SK-N-SH treated with all-trans-retinoic acid at 6 μM for 48 hours (cell line): ENCODE data around the gene CAMK4.

Source experiments
- ARNTL ChIP-seq: fragments of 450-650 bp; formaldehyde crosslinking; IDR thresholded peaks from 2 replicates; pipeline ENCODE4 v1.5.0; 2020; ENCODE audit warnings: low read depth, mild to moderate bottlenecking, moderate library complexity, borderline replicate concordance
- CSRNP3 ChIP-seq: fragments of 250-450 bp; sonication (Bioruptor Pico); IDR thresholded peaks from 2 replicates; pipeline ENCODE4 v1.5.1; 2021; ENCODE audit warnings: mild to moderate bottlenecking, moderate library complexity
- ESRRG ChIP-seq: fragments of 250-450 bp; sonication (Bioruptor Pico); IDR thresholded peaks from 2 replicates; pipeline ENCODE4 v1.6.1; 2021; ENCODE audit warnings: mild to moderate bottlenecking
- GLIS3 ChIP-seq: fragments of 250-450 bp; sonication (Bioruptor Pico); IDR thresholded peaks from 2 replicates; pipeline ENCODE4 v1.5.0; 2020; ENCODE audit warnings: mild to moderate bottlenecking, moderate library complexity
- ISL1 ChIP-seq: fragments of 250-450 bp; sonication (Bioruptor Pico); IDR thresholded peaks from 2 replicates; pipeline ENCODE4 v2.1.2; 2022; ENCODE audit warnings: mild to moderate bottlenecking, moderate library complexity
- PATZ1 ChIP-seq: fragments of 250-450 bp; sonication (Bioruptor Pico); IDR thresholded peaks from 2 replicates; pipeline ENCODE4 v1.8.0; 2020; ENCODE audit warnings: mild to moderate bottlenecking, moderate library complexity, borderline replicate concordance
- POU6F1 ChIP-seq: fragments of 250-450 bp; sonication (Bioruptor Pico); IDR thresholded peaks from 2 replicates; pipeline ENCODE4 v1.8.0; 2021; ENCODE audit warnings: low read depth, mild to moderate bottlenecking, moderate library complexity, borderline replicate concordance
- RARB ChIP-seq: fragments of 250-450 bp; sonication (Bioruptor Pico); IDR thresholded peaks from 2 replicates; pipeline ENCODE4 v1.8.0; 2021; ENCODE audit warnings: mild to moderate bottlenecking, moderate library complexity
- TOX ChIP-seq: fragments of 250-450 bp; sonication (Bioruptor Pico); IDR thresholded peaks from 2 replicates; pipeline ENCODE4 v1.8.0; 2021; ENCODE audit warnings: mild to moderate bottlenecking, moderate library complexity, borderline replicate concordance
- ZFP3 ChIP-seq: fragments of 250-450 bp; sonication (Bioruptor Pico); IDR thresholded peaks from 2 replicates; pipeline ENCODE4 v1.5.0; 2020; ENCODE audit warnings: mild to moderate bottlenecking, moderate library complexity
- ZFP30 ChIP-seq: fragments of 450-650 bp; formaldehyde crosslinking; IDR thresholded peaks from 2 replicates; pipeline ENCODE4 v1.5.0; 2022; ENCODE audit warnings: mild to moderate bottlenecking, moderate library complexity
- ZNF565 ChIP-seq: fragments of 450-650 bp; formaldehyde crosslinking; conservative IDR thresholded peaks from 2 replicates; pipeline ENCODE4 v1.5.0; 2020; ENCODE audit warnings: low read depth, mild to moderate bottlenecking, moderate library complexity
- ZNF70 ChIP-seq: fragments of 450-650 bp; formaldehyde crosslinking; IDR thresholded peaks from 2 replicates; pipeline ENCODE4 v1.5.0; 2020; ENCODE audit warnings: mild to moderate bottlenecking, moderate library complexity

- no peak for TF ChIP-seq POU6F1 (CRISPR knock-in tag)
- TF ChIP-seq ZFP3 (CRISPR knock-in tag): no peak
- TF ChIP-seq ZFP30: no peak
- TF ChIP-seq ISL1 (CRISPR knock-in tag): peak; percentile 75
- TF ChIP-seq CSRNP3 (CRISPR knock-in tag): no peak
- no peak for TF ChIP-seq PATZ1 (CRISPR knock-in tag)
- no peak for TF ChIP-seq ZNF70 (CRISPR knock-in tag)
- no peak for TF ChIP-seq GLIS3
- TF ChIP-seq TOX (CRISPR knock-in tag): no peak
- no peak for TF ChIP-seq RARB (CRISPR knock-in tag)
- 0 out of 2 replicates have a peak, but pooled peaks have one; percentile 62 for TF ChIP-seq ZNF565 (CRISPR knock-in tag)
- TF ChIP-seq ARNTL (CRISPR knock-in tag): no peak
- no peak for TF ChIP-seq ESRRG
These were observed 311.8 kb downstream of the CAMK4 start for GRCh38 chr5:111535879-111536549.
